Placental pericyte (primary cell): Measurements from ENCODE around the gene FUT3. TPM values are rescaled to one million over a fixed set of nuclear protein-coding genes. Genes with fewer than 3 reads are reported as not detected.

Source experiments
- total RNA-seq: library from RNA; depleted of rRNA; stranded (reverse); fragments of >200 nt; gene quantifications from 2 replicates; pipeline ENCODE4 v1.2.3, GENCODE V29; 2012

Gene FUT3
- not detected in 2 replicates for total RNA-seq

GRCh38 chr19:5851302-5851701, at the start of gene FUT3:
TSS of gene FUT3 (minus strand) at chr19:5851449.

GRCh38 chr19:5839065-5840017, 11.9 kb downstream of the FUT3 start, which contains the start of gene FUT6:
TSS of gene FUT6 (minus strand) at chr19:5839702. CDS start at chr19:5832567, 7,135 bp downstream.

GRCh38 chr19:5804516-5805461, 46.5 kb downstream of the FUT3 start, which contains the start of gene NRTN:
TSS of gene NRTN (plus strand) at chr19:5805067. CDS start at chr19:5824166, 19,099 bp downstream.

Other genes with a start within 250 kb of the FUT3 start
- gene SAFB2, start 228.7 kb downstream of the FUT3 start, total RNA-seq, result 34.8 and 38.8 TPM in 2 replicates
- gene SAFB, start 228.4 kb downstream of the FUT3 start, total RNA-seq, result 41.8 and 60.4 TPM in 2 replicates
- gene MICOS13, start 170.9 kb downstream of the FUT3 start, total RNA-seq, result 23.6 and 25.3 TPM in 2 replicates
- gene HSD11B1L, start 170.4 kb downstream of the FUT3 start, total RNA-seq, result 9.2 TPM in 2 replicates
- gene RPL36, start 161.2 kb downstream of the FUT3 start, total RNA-seq, result 150 and 194 TPM in 2 replicates
- gene LONP1, start 131.3 kb downstream of the FUT3 start, total RNA-seq, result 107 and 358 TPM in 2 replicates
- not detected in 2 replicates for gene CATSPERD, start 130.8 kb downstream of the FUT3 start, total RNA-seq
- 0.66 and 0.86 TPM in 2 replicates for gene PRR22, start 66.7 kb downstream of the FUT3 start, total RNA-seq
- gene DUS3L, start 60.3 kb downstream of the FUT3 start, total RNA-seq, result 39.6 and 51.0 TPM in 2 replicates
- gene NRTN, start 46.4 kb downstream of the FUT3 start, total RNA-seq, result 0.22 TPM in 1 of 2 replicates, not detected in the other
- gene FUT6, start 11.7 kb downstream of the FUT3 start, total RNA-seq, result not detected in 2 replicates
- not detected in 2 replicates for gene FUT5, start 19.1 kb upstream of the FUT3 start, total RNA-seq
- gene NDUFA11, start 52.3 kb upstream of the FUT3 start, total RNA-seq, result 181 and 232 TPM in 2 replicates
- 4.9 and 5.7 TPM in 2 replicates for gene VMAC, start 53.4 kb upstream of the FUT3 start, total RNA-seq
- 2.4 and 4.6 TPM in 2 replicates for gene CAPS, start 62.8 kb upstream of the FUT3 start, total RNA-seq
- gene RANBP3, start 126.7 kb upstream of the FUT3 start, total RNA-seq, result 50.5 and 65.4 TPM in 2 replicates